Smooth muscle cell (in vitro differentiated cells): ENCODE results near the gene QSOX2. TPM values are rescaled to one million over a fixed set of nuclear protein-coding genes. Genes with fewer than 3 reads are reported as not detected.

Source experiments
- DNase-seq: peaks from one replicate; lab custom pipeline; 2025; ENCODE audit not compliant: unreplicated experiment; lab: John Stamatoyannopoulos, UW
- H2AFZ ChIP-seq: fragments of 200-600 bp; sonication (generic); 2 replicates; pipeline ENCODE4 v1.6.0; 2016; ENCODE audit warnings: antibody characterized with exemption, low read depth, mild to moderate bottlenecking
- H3F3A ChIP-seq: fragments of 200-600 bp; sonication (generic); 2 replicates; pipeline ENCODE4 v1.6.0; 2017; ENCODE audit warnings: antibody characterized with exemption, low read depth
- H3K27ac ChIP-seq: fragments of 200-600 bp; sonication (generic); 2 replicates; pipeline ENCODE4 v1.5.1; 2016; ENCODE audit warnings: low read depth, mild to moderate bottlenecking
- H3K27me3 ChIP-seq: fragments of 200-600 bp; sonication (generic); 2 replicates; pipeline ENCODE4 v1.6.1; 2016; ENCODE audit warnings: low read depth, mild to moderate bottlenecking
- H3K36me3 ChIP-seq: fragments of 200-600 bp; sonication (generic); 2 replicates; pipeline ENCODE4 v1.5.1; 2016; ENCODE audit warnings: low read depth
- H3K4me1 ChIP-seq: fragments of 200-600 bp; sonication (generic); 2 replicates; pipeline ENCODE4 v1.5.1; 2016; ENCODE audit warnings: low read depth
- H3K4me2 ChIP-seq: fragments of 200-600 bp; sonication (generic); 2 replicates; pipeline ENCODE4 v1.6.0; 2016; ENCODE audit warnings: mild to moderate bottlenecking
- H3K4me3 ChIP-seq: fragments of 200-600 bp; sonication (generic); 2 replicates; pipeline ENCODE4 v1.5.1; 2016; ENCODE audit warnings: mild to moderate bottlenecking
- H3K79me2 ChIP-seq: fragments of 200-600 bp; sonication (generic); 2 replicates; pipeline ENCODE4 v1.6.0; 2016; ENCODE audit warnings: low read depth, mild to moderate bottlenecking
- H3K9ac ChIP-seq: fragments of 200-600 bp; sonication (generic); 2 replicates; pipeline ENCODE4 v1.6.0; 2016; ENCODE audit warnings: low read depth
- H3K9me3 ChIP-seq: fragments of 200-600 bp; sonication (generic); replicated peaks from 2 replicates; pipeline ENCODE4 v1.5.1; 2016; ENCODE audit warnings: low read depth
- H4K20me1 ChIP-seq: fragments of 200-600 bp; sonication (generic); 2 replicates; pipeline ENCODE4 v1.6.0; 2016; ENCODE audit warnings: low read depth
- WGBS: methylation state at CpG from one replicate; pipeline ENCODE4 v1.1.7; 2016; ENCODE audit warnings: low lambda C conversion rate; 5-methylcytosine and 5-hydroxymethylcytosine counted together
- polyA plus RNA-seq: library from polyadenylated mRNA; unstranded; fragments of >200 nt; fragmentation: Nextera tagmentation; extraction: Ambion mirVana; gene quantifications from 2 replicates; pipeline ENCODE4 v1.2.1, GENCODE V29; 2016
- total RNA-seq: library from RNA; depleted of rRNA; stranded (reverse); fragments of >200 nt; gene quantifications from 2 replicates; pipeline ENCODE4 v1.2.3, GENCODE V29; 2014
- TF ChIP-seq, protein P1 (sequence below): fragments of 200-600 bp; sonication (generic); IDR thresholded peaks from 2 replicates; pipeline ENCODE4 v1.5.1; 2017; ENCODE audit warnings: borderline replicate concordance, mild to moderate bottlenecking, antibody characterized with exemption; ENCODE audit not compliant: insufficient read depth, poor library complexity, severe bottlenecking

QSOX2 gene
- total and polyA plus RNA-seq, 2 experiments from 2014 or later, result 1.9 to 8.7 TPM

DNA sequence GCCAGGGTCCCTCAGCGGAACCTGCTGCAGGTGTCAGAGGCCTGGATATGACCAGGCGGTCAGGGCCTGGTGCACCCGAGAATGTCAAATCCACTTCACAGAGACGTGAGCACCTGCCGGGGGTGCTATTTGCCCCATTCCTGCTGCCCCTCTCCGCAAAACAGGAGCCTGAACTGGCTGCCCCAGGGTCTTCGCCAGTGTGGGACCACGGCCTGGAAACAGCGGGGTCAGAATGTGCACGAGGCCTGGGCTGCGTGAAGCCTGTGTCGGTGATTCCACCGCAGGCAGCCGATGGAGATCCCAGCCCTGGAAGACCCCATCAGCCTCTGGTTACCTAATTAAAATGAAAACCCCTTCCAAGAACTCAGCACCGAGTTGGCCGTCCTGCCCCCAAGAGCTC, 85.8 kb downstream of the QSOX2 start:
- Histone ChIP-seq H3K4me2 (no peak overlapping the region), H3K4me3 (no peak overlapping the region), H3F3A (no peaks in the 10 kb centered on the region), H3K4me1 (peaks cover 6% of the 10 kb centered on the region), H3K27ac (no peak overlapping the region), H3K79me2 (no peaks in the 10 kb centered on the region), H3K36me3 (no peaks in the 10 kb centered on the region), H2AFZ (no peak overlapping the region), H3K27me3 (no peaks in the 10 kb centered on the region), H3K9me3 (no peaks in the 10 kb centered on the region), H3K9ac (no peak overlapping the region), H4K20me1 (no peaks in the 10 kb centered on the region)
- WGBS, result 91% methylated on average over 16 of the region's 16 CpGs
- TF ChIP-seq, protein P1, sequence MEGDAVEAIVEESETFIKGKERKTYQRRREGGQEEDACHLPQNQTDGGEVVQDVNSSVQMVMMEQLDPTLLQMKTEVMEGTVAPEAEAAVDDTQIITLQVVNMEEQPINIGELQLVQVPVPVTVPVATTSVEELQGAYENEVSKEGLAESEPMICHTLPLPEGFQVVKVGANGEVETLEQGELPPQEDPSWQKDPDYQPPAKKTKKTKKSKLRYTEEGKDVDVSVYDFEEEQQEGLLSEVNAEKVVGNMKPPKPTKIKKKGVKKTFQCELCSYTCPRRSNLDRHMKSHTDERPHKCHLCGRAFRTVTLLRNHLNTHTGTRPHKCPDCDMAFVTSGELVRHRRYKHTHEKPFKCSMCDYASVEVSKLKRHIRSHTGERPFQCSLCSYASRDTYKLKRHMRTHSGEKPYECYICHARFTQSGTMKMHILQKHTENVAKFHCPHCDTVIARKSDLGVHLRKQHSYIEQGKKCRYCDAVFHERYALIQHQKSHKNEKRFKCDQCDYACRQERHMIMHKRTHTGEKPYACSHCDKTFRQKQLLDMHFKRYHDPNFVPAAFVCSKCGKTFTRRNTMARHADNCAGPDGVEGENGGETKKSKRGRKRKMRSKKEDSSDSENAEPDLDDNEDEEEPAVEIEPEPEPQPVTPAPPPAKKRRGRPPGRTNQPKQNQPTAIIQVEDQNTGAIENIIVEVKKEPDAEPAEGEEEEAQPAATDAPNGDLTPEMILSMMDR, result no peak
- DNase-seq, result no peak

- no peak for DNase-seq
- H3K9ac ChIP-seq, result no peak overlapping the region
- no peak overlapping the region for H2AFZ ChIP-seq
- no peaks in the 10 kb centered on the region for H3K36me3 ChIP-seq
- TF ChIP-seq, protein P1, result no peak
- H3K27me3 ChIP-seq, result no peaks in the 10 kb centered on the region
- no peak overlapping the region for H3K4me2 ChIP-seq
- peaks cover 6% of the 10 kb centered on the region for H3K4me1 ChIP-seq
- no peaks in the 10 kb centered on the region for H3K79me2 ChIP-seq
- 84% methylated on average over 20 of the region's 20 CpGs for WGBS
- no peak overlapping the region for H3K4me3 ChIP-seq
- H4K20me1 ChIP-seq, result no peaks in the 10 kb centered on the region
- no peaks in the 10 kb centered on the region for H3K9me3 ChIP-seq
- H3F3A ChIP-seq, result no peaks in the 10 kb centered on the region
- no peak overlapping the region for H3K27ac ChIP-seq
Measured at GRCh38 chr9:136157477-136158265, 87.9 kb downstream of the QSOX2 start.

Other genes with a start within 250 kb of the QSOX2 start
- gene NACC2, start 150.5 kb downstream of the QSOX2 start, total RNA-seq, result 6.9 and 8.8 TPM in 2 replicates
- gene NACC2, start 150.5 kb downstream of the QSOX2 start, polyA plus RNA-seq, result 5.4 and 6.7 TPM in 2 replicates
- 13.0 and 26.7 TPM in 2 replicates for gene TMEM250, start 126.9 kb downstream of the QSOX2 start, total RNA-seq
- gene TMEM250, start 126.9 kb downstream of the QSOX2 start, polyA plus RNA-seq, result 38.2 and 41.5 TPM in 2 replicates
- gene LHX3, start 40.7 kb downstream of the QSOX2 start, total RNA-seq, result not detected in 2 replicates
- not detected in 2 replicates for gene LHX3, start 40.7 kb downstream of the QSOX2 start, polyA plus RNA-seq
- gene CCDC187, start 58.3 kb upstream of the QSOX2 start, total RNA-seq, result not detected in 2 replicates
- 0.10 TPM in 1 of 2 replicates, not detected in the other for gene CCDC187, start 58.3 kb upstream of the QSOX2 start, polyA plus RNA-seq
- 17.1 and 21.1 TPM in 2 replicates for gene GPSM1, start 81.7 kb upstream of the QSOX2 start, total RNA-seq
- gene GPSM1, start 81.7 kb upstream of the QSOX2 start, polyA plus RNA-seq, result 42.8 and 45.9 TPM in 2 replicates
- gene DNLZ, start 117.9 kb upstream of the QSOX2 start, total RNA-seq, result 9.5 and 19.0 TPM in 2 replicates
- gene DNLZ, start 117.9 kb upstream of the QSOX2 start, polyA plus RNA-seq, result 31.5 and 41.5 TPM in 2 replicates
- 0.94 and 1.2 TPM in 2 replicates for gene CARD9, start 127.9 kb upstream of the QSOX2 start, total RNA-seq
- 1.9 and 3.0 TPM in 2 replicates for gene CARD9, start 127.9 kb upstream of the QSOX2 start, polyA plus RNA-seq
- gene SNAPC4, start 154.4 kb upstream of the QSOX2 start, total RNA-seq, result 1.6 and 4.2 TPM in 2 replicates
- 8.1 and 9.0 TPM in 2 replicates for gene SNAPC4, start 154.4 kb upstream of the QSOX2 start, polyA plus RNA-seq
- gene ENTR1, start 164.8 kb upstream of the QSOX2 start, total RNA-seq, result 28.9 and 47.6 TPM in 2 replicates
- gene ENTR1, start 164.8 kb upstream of the QSOX2 start, polyA plus RNA-seq, result 25.4 and 29.7 TPM in 2 replicates
- gene PMPCA, start 164.8 kb upstream of the QSOX2 start, total RNA-seq, result 39.1 and 39.8 TPM in 2 replicates
- 73.0 and 75.7 TPM in 2 replicates for gene PMPCA, start 164.8 kb upstream of the QSOX2 start, polyA plus RNA-seq
- gene INPP5E, start 194.0 kb upstream of the QSOX2 start, total RNA-seq, result 2.8 and 6.5 TPM in 2 replicates
- gene INPP5E, start 194.0 kb upstream of the QSOX2 start, polyA plus RNA-seq, result 7.7 and 10.9 TPM in 2 replicates
- 40.2 and 45.7 TPM in 2 replicates for gene SEC16A, start 237.2 kb upstream of the QSOX2 start, total RNA-seq
- 56.8 and 72.2 TPM in 2 replicates for gene SEC16A, start 237.2 kb upstream of the QSOX2 start, polyA plus RNA-seq